Measurements from ENCODE around the gene TMEM30B.

TMEM30B gene

DNA sequence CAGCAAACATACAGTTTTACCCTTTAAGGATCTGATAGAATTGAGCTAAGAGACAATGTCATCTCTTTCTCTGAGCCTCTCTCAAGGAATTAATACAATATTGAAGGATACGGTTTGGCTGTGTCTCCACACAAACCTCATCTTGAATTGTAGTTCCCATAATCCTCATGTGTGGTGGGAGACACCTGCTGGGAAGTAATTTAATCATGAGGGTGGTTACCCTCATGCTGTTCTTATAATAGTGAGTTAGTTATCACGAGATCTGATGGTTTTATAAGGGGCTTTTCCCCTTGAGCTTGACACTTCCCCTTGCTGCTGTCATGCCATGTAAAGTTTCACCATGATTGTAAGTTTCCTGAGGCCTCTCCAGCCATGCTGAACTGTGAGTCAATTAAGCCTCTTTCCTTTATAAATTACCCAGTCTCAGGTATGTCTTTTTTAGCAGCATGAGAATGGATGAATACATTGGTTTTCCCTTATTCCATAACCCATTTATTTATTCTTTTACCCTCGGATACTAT is 47.6 kb downstream of the TMEM30B start:
- DNase-seq (ENCODE audit: low read depth): no peak

DNA sequence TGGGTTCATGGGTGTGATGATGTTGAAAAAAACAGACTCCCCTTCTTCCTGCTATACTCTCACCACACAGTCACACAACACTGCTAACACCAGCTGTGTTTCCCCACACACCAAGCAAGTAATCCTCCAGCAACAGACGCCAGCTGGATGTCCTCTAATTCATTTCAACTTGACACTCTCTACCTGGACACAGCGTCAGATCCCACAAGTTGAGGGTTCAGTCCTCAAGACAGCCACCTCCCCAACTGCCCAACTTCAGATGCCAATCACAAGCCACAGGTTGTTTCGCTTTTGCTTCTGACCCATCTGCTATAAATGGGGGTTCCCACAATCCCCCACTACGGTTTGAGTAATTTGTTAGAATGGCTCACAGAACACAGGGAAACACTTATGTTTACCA is 49.3 kb downstream of the TMEM30B start:
- no peak for DNase-seq (ENCODE audit: low read depth)

- no peak for DNase-seq (ENCODE audit: low read depth)
Measured at GRCh38 chr14:61229981-61230380, 51.2 kb downstream of the TMEM30B start.

- no peak for DNase-seq (ENCODE audit: low read depth)
Measured at GRCh38 chr14:61229475-61229888, 51.7 kb downstream of the TMEM30B start.

GRCh38 chr14:61227884-61228591 is 53.1 kb downstream of the TMEM30B start:
- no peak for DNase-seq (ENCODE audit: low read depth)

Measured in stimulated activated CD8-positive, alpha-beta memory T cell treated with anti-CD3 and anti-CD28 coated beads, Interleukin-12 subunit alpha, Interleukin-12 subunit beta, amount 100 ng/mL, for 1 hour (primary cell).